ENCODE measurements around the gene TMEM238. TPM values are rescaled to one million over a fixed set of nuclear protein-coding genes. Genes with fewer than 3 reads are reported as not detected.
A peak's percentile ranks its signal among the peaks of the same experiment; 100 is the strongest.
"Not testable (repeated sequence)": the region's sequence is repeated elsewhere in the genome, so short reads cannot be mapped to it uniquely, and the experiment has no call there.

Gene TMEM238
- polyA plus RNA-seq, 10 donors: 0.12 to 0.48 (median 0.23) TPM; not detected in 5

DNA sequence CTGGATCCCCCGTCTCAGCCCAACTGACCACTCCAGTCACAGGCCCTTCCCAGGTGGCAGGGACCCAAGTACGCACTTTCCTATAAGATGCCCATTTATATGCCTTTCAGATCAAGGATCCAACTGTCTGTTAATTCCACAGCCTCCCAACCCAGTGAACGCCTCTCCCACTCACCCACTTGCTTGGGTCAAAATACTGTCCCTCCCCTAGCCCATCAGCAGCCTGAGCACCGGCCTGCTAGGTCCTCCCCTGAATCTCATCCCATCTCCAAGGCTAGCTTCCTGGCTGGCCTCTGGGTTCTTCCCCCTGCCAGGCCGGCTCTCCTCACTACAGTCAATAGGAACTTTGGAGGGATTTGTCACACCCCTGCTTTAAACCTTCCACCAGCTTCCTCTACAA, 21.5 kb upstream of the TMEM238 start:
- no peak for DNase-seq

- no peak for DNase-seq
These were observed 18.4 kb upstream of the TMEM238 start for GRCh38 chr19:55402509-55402908.

GRCh38 chr19:55401390-55401789, 17.3 kb upstream of the TMEM238 start:
- DNase-seq: not testable (repeated sequence)

- no peak for DNase-seq
These were observed 16.4 kb upstream of the TMEM238 start for GRCh38 chr19:55400281-55401087.

GRCh38 chr19:55398200-55398925, 14.3 kb upstream of the TMEM238 start:
- DNase-seq: no peak

GRCh38 chr19:55392820-55393761, 9.0 kb upstream of the TMEM238 start:
- DNase-seq: no peak

- no peak for DNase-seq
These were observed 7.9 kb upstream of the TMEM238 start for GRCh38 chr19:55391702-55392615.

DNA sequence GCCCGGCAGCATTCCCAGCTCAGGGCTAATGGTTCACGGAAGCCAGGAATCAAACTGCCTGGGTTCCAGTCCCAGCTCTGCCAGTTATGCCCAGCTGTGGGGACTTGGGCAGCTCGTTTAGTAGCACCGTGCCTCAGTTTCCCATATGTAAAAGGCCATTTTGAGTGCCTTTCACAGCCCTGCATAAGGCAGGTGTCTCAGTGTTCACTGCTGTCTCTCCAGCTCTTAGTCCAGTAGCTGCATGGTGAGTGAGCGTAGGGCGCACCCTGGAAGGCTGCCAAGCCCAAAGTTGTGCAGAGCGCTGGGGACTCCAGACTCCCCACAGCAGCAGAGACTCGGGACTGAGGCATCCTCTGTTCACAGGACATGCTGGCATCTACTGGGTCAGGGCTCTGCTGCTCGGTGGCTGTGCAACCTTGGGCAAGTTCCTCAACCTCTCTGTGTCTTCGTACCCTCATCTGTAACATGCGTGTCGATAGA, 7.1 kb upstream of the TMEM238 start:
- DNase-seq: no peak

GRCh38 chr19:55390461-55390880, 6.4 kb upstream of the TMEM238 start:
- no peak for DNase-seq

DNA sequence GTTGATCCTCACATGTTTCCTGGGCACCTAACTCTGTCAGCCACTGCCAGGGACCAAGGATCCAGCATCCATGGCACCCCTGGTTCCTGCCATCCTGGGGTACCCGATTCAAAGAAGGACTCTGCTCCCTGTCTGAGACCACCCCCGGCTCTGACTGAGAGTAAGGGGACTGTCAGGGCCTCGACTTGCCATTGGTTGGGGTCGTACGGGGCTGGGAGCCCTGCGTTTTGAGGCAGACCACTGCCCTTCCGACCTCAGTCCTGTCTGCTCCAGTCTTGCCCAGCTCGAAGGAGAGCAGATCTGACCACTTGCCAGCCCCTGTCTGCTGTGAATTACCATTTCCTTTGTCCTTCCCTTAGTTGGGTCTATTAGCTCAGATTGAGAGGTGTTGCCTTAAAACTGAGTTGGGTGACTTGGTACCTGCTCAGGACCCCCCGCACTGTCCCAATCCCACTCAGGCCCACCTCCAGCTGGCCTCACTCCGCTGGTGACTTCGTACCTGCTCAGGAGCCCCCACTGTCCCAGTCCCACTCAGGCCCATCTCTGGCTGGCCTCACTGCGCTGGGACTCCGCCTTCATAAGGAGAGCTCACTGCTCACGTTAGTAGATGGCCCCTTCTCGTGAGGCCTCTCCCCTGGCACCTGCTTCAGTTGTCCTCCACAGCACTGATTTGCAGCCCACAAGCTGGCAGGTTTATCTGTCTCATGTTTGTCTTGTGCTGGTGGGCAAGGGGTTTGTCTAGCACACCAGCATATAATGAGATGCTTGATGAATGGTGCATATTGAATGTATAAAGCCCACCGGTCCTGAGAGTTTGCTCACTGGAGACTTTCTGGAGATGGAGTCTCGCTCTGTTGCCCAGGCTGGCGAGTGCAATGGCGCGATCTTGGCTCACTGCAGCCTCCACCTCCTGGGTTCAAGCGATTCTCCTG, 5.6 kb upstream of the TMEM238 start:
- no peak for DNase-seq

DNA sequence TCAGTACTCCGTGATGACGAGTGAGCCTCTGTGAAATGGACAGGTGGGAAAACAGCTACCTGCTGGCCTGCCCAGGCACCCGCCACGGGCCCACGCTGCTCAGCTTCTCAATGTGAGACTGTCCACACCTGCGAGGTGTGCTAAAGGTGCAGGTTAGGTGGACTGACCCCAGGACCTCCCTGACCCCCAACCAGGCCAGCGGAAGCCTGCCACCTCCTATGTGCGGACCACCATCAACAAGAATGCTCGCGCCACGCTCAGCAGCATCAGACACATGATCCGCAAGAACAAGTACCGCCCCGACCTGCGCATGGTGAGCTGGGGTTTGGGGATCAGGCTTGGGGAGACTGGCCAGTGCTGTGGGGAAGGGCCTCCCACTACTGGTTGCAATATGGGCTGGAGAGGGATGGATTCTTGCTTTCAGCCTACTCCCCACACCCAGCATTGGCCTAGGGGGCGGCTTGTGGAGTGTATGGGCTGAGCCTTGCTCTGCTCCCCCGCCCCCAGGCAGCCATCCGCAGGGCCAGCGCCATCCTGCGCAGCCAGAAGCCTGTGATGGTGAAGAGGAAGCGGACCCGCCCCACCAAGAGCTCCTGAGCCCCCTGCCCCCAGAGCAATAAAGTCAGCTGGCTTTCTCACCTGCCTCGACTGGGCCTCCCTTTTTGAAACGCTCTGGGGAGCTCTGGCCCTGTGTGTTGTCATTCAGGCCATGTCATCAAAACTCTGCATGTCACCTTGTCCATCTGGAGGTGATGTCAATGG, 3.8 kb upstream of the TMEM238 start:
- DNase-seq: no peak

DNA sequence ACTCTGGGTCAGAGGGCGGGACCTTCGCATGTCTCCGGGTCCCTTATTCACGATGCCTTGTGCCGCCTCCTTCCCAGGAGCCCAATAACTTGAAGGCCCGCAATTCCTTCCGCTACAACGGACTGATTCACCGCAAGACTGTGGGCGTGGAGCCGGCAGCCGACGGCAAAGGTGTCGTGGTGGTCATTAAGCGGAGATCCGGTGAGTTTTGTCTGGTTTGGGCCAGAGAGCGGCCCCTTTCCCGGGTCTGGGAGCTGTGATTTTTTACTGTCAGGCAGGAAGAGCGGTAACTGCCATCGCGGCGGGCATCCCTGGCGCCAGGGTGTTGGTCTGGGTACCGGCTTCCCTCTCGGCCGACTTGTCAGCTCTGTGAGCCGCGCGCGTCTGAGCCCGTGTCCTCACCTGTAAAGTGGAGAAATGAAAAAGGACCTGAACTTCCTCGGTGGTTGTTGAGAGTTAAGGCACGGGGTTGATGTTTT, 2.4 kb upstream of the TMEM238 start:
- DNase-seq: no peak

GRCh38 chr19:55385724-55386492, 1.8 kb upstream of the TMEM238 start, which contains the start of gene RPL28:
TSS of gene RPL28 (plus strand) at chr19:55385932. CDS start at chr19:55386358, 426 bp downstream.
- peak; percentile 99 for DNase-seq

DNA sequence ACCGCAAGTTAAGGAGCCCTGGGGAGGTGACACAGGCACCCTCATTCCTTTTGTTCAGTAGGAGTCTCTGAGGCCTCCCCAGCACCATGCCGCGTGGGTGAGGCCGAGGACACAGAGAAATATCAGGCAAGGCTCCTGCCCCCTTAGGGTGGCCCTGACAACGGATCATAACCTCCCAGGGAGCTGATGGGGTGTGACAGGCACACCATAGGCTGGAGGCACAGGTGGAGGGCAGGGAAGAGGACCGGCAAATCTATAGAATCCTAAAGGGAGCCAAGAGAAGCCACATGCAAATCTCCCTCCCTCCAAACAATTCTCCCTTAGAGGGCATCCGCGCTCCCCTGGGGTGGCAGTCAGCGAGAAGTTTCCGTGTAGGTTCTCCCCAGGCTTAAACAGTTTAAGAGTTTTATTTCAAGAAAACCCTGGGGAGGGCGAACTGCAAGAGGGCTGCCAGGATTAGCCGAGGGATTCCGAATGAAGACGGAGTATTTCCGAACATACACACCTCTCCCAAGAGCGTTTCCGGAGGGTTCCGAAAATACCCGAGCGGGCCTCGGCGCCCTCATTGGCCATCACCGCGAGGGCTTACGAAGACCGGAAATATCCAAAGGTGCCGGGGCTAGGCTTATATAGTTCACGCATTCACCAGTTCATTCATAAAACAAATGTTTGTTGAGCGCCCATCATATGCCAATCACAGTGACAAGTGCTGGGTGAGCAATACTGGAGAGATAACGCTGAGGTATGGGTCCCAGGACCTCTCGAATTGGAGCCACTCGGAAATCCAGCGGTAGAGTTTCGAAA, 1.0 kb upstream of the TMEM238 start:
- peak; percentile 97 to 99 (median 97) for DNase-seq

- peak in 2 of 3 donors; percentile 69 to 84 for DNase-seq
These were observed 587 bp downstream of the TMEM238 start for GRCh38 chr19:55383279-55384130.

Measured in muscle of back (tissue), 11 donors.